ENCODE measurements around the gene DNAH9.

The DNAH9 gene

DNA sequence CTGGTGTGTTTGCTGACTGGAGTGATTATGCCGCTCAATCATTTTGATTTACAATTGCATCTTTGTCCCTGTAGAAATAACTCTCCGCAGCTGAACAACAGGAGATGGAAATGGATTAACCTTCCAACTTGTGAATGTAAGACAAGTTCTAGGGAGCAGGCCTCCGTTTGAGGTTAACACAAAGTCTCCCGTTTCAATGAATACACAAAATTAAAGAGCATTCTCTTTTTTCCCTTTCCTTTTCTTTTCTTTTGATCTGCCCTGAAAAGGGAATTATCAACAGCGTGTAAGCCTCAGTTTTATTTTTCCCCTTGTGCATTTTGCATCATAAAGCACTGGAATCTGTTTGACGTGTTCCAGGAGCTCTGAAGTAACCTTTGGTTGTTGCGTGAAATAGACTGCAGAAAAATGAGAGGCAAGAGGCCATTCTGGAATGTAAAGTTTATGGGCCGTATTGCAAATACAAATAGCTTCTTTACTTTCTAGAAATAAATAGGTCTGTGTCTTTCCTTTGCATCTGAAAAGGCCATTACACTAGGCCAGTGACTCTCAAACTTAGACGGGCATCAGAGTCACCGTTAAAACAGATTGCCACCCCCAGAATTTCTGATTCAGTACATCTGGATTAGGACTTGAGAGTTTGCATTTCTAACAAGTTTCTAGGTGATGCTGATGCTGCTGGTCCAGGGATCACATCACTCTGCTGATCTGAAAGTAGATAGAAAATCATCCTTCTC, 234.3 kb downstream of the DNAH9 start:
- no peak for DNase-seq (ENCODE audit: low read depth, low spot score)

DNA sequence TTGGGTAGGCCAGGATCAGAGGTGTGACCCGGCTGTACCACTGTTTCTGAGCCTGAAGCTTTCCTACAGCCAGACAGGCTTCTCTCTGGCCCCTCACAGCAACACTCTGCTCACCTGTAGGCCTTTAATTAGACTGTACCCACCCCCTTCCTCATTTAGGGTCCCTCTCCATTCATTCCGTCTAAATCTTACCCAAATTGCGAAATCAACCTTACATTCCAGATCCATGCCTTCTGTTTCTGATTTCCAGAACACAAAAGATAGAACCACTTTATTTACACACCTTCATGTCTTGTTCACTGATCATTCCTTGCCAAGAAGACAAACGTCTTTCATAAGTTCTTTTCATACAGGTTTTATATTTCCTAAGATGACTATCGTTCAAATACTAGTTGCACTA, 238.2 kb downstream of the DNAH9 start:
- DNase-seq (ENCODE audit: low read depth, low spot score), result no peak

DNA sequence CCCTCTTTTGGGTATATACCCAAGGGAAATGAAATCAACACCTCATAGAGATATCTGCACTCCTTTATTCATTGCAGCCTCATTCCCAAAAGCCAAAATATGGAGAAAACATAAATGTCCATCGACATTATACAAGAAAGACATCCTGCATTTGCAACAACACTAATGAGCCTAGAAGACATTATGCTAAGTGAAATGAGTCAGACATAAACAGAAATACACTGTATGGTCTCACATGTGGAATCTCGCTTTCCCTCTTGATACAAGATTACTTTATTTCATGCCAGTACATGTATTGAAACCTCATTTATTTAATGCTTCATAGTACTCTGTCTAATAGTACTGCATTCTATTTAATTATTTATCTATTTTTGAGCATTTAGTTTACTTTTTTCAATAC, 241.8 kb downstream of the DNAH9 start:
- DNase-seq (ENCODE audit: low read depth, low spot score), result no peak

DNA sequence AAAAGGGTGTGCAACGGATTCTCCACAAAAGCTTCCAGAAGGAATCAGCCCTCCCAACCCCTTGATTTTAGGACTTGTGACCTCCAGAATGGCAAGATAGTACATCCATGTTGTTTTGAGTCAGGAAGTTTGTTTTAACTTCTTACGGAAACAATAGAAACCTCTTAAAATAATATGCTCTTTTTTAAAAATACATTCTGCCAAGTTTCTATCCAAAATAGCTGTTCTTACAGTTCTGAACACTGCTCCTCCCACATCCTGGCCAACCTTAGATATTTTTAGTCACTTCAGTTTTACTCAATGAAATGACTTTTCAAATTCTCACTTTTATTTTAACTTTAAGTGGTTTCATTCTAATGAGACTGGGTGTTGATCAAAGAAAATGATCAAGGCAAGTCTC, 242.6 kb downstream of the DNAH9 start:
- no peak for DNase-seq (ENCODE audit: low read depth, low spot score)

DNA sequence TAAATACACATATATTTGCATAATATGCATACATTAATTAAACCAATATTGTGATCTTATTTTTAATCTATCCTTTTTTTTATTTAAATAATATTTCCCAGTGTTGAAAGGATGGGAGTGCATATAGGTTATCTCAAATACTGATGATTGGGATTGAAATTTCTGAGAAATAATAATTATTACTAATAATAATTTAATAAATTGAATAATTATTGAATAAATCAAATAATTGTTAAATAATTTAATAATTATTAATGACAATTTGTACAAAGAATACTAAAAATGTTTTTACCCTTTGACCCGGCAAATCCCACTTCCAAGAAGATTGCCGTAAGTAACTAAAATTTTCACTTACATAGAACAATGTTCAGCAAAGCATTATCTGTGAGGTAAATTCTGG, 250.1 kb downstream of the DNAH9 start:
- DNase-seq (ENCODE audit: low read depth, low spot score), result no peak

DNA sequence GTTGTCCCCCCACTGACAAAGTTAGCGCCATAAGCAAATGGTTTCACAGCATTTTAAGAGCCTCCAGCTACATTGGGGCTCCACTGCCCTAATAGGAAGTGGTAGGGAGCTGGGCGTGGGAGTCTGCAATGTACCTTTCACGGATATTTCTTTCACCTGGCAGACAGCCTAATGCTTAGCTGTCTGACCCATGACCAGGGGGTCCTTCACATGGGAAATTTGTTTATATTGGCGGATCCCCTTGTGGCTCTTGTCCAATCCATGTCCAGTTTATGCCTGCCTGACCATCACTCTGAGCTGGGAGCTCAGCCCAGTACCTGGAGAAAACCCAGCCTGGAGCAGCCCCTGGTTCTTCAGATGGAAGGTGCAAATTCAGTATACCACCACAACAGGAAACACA, 254.0 kb downstream of the DNAH9 start:
- DNase-seq (ENCODE audit: low read depth, low spot score), result no peak

DNA sequence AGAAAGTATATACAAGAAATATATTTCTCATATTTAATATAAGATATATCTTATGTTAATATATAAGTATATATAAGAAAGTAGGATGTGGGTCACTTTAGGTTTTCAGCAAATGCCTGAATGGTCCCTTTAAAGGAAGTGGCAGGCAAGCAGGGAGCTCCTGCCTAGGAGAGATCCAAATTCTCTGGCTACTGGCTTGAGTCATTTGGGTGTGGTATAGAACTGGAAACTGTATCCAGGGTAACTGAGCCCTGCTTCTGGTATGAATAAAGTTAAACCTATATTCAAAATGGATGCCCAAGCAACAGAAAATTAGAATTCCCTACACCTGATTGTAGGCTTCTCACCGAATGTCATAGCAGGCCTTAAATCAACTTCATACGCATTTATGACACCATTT, 254.6 kb downstream of the DNAH9 start:
- no peak for DNase-seq (ENCODE audit: low read depth, low spot score)

DNA sequence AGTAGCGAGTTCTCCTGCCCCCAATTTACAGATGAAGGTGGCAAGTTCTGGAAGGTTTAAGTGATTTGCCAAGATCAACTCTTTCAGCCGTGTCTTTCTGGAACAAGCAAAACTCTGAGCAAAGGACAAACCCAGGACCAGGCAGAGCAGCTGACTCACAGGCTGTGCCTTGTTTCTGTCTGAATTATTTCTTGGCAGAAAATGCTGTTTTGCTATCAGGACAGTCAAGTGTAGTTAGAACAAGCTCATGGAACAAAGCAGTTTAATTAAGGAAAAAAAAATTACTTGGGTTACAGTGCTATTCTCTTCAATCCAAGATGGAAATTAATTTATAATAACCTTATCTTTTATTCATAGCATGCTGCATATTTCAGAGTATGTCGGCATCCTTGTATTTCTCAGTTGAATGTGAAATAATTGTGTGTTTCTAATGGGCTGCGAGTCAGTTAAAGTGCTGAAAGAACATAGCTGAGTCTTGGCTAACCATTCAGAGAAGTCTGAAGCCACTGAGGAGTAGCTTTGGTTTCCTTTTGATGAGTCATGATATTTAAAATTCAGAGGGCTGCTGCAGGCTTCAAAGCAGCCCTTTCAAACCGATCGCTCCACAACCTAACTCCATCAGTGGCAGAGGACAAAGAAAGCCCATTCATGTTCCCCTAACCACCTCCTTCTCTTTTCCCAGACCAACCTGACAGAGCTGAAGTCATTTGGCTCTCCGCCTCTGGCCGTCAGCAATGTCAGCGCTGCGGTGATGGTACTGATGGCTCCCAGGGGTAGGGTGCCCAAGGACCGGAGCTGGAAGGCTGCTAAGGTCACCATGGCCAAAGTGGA, 255.3 kb downstream of the DNAH9 start:
- DNase-seq (ENCODE audit: low read depth, low spot score), result no peak

DNA sequence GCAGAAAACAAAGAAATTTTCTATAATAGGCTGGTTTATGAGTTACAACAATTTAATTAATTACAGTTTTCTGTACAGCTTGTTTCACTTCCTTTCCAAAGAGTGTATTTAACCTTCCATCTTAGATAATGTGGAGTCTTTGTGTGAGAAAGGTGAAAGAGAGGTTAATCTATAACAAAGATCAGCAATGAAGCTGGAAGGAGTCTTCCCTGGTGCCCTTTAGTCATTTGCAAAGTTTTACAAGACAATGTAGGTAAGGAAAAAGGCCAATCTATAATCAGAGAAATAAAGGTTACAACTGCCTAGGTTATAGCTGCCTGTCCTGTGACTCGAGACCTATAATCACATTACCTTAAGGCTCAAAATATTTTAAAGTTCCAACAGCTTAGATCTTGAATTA, 257.0 kb downstream of the DNAH9 start:
- no peak for DNase-seq (ENCODE audit: low read depth, low spot score)

DNA sequence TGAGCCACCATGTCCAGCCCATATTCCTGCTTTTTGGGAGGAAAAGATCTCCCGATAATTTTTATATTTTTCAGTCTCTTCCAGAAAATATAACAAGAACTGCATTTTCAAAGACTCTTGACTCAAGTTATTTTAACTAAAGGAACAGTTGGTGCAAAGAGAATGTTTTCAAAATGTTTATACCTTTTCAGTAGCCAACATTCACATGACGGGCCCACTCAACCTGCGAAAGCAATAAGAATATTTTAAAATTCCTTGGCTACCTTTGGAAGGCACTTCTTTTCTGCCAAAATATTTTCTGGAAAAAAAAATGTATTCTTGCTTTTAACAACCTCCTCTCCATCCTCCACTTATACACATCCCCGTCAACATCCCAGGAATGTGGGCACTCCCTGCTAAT, 258.7 kb downstream of the DNAH9 start:
- no peak for DNase-seq (ENCODE audit: low read depth, low spot score)

DNA sequence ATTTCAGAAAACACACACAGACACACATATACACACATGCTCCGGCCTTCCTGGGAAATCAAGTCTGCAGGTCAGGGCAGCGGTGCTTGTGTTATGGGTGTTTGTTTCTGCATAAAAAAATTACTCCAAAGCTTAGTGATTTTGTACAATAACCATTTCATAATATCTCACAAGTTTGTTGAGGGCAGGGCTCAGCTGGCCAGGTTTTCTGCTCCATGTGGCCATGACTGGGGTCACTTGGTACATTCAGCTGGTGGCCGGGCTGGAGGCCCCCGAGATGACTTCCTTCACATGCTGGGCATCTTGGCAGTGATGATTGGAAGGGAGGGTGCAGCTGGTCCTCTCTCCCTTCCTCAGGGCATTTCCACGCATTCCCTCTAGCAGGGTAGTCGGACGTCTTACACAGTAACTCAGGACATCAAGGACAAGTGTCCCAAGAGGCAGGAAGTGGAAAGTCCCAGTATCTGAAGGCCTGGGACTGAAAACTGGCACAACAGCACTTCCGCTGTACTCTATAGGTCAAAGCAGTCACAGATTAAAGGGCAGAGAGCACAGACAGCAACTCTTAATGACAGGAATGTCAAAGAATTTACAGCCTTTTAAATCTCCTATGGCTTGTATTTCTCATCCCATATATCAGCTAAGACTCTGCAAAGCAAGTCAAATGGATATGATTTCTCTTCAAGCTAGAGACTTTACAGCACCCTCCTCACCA, 271.6 kb downstream of the DNAH9 start:
- DNase-seq (ENCODE audit: low read depth, low spot score), result no peak

DNA sequence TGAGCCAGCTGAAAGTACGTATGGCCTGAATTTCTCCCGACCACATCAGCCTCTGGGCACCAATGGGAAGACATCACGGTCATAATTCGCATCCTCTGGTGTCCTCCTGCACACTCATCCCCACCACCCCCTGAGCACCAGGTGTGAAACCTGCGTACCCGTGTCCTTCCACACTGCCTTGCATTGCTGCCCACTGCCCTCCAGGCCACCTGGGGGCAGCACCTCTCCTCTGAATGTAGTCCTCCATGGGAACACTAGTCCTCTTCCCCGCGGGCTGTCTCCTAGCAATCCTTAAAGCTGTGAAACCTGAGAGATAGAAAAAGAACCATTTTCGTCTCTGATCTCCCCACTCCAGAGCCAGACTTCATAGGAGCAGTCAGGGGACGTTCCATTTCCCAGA, 273.5 kb downstream of the DNAH9 start:
- no peak for DNase-seq (ENCODE audit: low read depth, low spot score)

DNA sequence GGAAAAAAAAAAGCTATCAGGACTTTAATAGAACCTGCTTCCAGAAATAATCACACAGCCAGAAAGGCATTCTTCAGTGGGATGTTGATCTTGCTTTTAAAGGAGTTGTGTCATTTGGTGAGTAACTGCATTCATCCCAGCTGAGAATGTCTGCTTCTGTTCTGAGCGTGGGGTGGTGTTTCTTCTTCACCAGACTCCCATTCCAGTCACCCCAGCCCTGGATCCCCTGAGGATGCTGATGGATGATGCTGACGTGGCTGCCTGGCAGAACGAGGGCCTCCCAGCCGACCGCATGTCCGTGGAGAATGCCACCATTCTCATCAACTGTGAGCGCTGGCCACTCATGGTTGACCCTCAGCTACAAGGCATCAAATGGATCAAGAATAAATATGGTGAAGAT, 276.5 kb downstream of the DNAH9 start:
- DNase-seq (ENCODE audit: low read depth, low spot score), result no peak

DNA sequence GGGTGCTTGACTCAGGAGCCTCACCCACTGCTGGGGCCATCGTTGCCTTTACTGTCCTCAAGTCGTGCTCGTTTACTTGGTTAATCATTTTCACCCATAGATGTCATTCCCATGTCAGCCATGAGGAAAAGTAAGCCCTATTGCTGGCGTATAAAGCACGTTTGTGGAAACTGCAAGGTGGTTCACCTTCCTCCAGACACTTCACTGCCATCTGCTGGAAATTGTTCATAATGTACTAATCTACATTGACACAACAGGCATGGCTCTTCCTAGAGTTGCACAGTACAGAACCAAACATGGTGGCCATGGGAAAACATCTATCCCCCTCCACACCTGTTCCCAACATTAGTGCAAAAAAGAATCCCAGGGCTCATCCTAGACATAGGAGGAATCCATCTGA, 282.4 kb downstream of the DNAH9 start:
- DNase-seq (ENCODE audit: low read depth, low spot score), result no peak

DNA sequence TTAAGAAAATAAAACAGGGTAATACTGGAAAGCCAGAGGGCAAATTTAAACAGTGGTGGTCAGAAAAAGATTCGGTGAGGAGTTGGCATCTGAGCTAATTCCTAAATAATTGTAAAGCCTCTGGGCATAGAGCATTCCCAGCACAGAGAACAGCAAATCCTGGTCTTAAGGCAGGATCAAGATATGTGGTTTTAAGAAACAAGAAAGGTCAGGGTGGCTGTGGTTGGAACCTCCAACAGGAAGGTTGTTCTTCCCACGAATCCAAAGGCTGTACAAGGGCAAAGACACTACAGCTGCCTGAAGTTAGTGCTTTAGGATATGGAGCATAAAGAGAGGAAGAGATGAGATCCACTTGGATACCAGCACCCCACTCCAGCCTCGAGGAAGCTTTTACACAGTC, 284.4 kb downstream of the DNAH9 start:
- DNase-seq (ENCODE audit: low read depth, low spot score), result no peak

DNA sequence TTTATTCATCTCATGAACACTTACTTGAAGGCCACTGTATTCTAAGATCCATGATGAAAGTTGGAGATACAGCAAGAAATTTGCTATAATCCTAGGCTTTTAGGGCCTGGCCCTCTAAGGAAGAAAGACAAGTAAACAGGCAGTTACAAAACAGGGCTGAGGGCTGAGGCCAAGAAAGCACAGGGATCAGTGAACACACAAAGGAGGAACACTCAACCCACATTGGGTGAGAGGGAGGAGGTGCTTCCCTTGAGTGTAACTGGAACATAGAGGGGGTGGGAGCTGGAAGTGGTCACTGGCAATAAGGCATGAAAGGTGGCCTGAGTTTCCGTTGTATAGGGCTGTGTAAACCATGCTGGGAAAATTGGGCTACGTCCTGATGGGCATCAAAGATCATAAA, 286.8 kb downstream of the DNAH9 start:
- no peak for DNase-seq (ENCODE audit: low read depth, low spot score)

DNA sequence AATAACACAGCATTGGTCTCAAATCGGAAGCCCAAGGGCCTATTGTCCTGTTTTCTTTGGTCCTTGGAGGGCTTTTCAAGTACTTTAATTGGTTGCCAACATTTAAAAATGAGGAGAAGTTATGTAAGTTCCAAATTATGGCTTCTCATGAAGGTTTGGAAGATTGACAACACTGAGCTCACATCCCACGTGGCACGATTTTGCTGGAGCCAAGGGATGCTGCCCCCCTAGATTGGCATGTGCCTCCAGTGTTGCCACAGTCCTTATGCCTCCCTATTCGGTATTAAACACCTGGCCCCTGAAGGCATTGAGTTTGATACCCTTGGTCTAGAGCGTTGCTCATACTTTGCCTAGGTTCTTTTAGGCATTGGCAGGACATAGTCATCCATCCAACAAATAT, 291.0 kb downstream of the DNAH9 start:
- no peak for DNase-seq (ENCODE audit: low read depth, low spot score)

DNA sequence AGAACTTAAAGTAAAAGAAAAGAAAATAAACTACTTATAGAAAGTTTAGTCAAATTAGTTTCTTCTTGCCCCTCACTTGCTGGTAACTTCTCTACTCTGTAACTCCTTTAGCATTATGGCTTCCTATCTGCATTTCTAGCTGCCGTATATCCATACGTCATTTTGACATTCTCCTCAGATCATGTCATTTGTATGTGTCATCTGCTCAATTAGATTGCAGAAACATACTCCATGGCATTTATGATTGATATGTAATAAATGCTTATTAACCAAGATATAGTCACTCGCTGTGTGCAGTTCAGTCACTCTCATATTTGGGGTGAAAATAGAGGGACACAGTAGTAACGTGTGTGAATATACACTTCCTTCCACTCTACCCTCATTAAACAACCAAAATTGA, 295.6 kb downstream of the DNAH9 start:
- DNase-seq (ENCODE audit: low read depth, low spot score), result no peak

DNA sequence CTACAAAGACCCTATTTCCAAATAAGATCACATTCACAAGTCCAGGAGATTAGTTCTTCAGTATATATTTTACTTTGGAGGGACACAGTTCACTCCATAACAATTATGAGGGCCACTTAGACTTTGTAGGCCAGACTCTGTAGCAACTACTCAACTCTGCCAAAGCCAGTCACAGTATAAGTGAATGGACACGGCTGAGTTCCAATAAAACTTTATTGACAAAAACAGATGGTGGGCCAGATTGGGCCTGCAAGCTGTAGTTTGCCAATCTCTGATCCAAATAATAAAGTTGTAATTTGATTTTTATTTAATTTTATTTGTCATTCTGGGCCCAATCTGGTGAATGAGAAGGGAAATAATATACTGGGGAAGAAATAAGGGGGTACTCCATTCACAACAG, 297.9 kb downstream of the DNAH9 start:
- no peak for DNase-seq (ENCODE audit: low read depth, low spot score)

DNA sequence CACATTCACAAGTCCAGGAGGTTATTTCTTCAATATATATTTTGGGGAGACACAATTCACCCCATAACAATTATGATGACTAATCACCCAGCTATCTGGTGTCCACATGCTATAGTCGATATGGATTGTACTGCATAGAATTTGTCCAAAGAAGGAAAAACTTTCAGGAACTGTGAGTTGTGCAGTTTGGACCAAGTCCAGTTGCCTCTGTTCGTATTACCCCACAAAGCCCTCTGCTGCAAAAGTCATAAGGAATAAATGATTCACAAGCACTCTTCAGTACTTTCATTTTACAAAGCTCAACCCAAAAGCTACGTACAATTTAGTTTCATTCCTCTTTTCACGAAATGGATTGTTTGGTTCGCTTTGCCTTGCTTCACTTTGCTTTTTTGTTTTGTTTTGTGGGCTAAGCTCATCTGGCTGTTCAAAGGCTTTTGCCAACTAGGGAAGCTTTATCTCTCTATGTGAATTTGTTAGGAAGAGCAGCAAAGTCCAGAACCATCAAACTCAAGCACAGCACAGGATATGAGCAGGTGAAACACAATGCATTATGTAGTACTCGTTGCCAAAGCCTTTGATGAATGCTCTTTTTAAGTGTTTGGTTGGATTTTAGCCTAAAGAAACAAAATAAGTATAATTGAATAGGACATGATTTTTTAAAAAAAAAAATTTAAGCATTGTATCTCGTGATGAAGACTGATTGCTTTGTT, 300.4 kb downstream of the DNAH9 start:
- no peak for DNase-seq (ENCODE audit: low read depth, low spot score)

DNA sequence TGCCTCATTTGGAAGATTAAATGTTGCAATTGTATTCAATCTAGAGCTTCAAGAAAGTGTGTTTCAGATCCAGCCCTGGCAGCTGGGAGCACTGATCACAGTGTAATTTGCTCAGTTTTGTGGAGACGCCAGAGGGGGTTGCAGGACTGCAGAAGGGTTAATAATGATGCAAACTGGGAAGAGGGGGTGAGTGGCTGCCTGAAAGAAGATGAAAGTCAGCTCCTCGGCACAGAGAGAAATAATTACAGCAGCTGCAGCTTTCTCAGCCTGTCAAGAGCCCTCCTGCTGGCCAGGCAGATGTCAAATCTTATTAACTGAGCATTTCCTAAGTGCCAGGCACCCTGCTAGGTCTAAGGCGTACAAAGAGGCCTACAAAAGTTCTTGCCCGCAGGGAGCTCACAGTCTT, 301.3 kb downstream of the DNAH9 start:
- DNase-seq (ENCODE audit: low read depth, low spot score), result no peak

DNA sequence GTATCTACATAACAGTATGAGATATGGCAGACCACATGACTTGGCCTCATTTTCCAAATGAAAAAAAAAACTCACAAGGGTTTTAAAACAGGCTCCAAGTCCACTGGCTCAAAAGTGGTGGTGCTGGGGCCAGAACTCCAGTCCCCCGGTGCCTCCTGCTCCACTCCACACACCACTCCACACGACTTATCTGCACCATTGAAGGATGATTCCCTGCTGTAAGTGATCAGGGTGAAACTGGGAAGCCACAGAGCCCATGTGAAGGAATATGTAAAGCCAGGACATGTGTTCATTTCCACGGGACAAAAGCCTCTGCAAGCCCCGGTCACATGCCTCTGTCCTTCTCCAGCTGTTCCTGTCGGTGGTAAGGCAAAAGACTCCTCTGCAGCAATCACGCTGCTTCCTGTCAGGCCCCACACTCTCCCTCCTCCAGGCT, 301.8 kb downstream of the DNAH9 start:
- no peak for DNase-seq (ENCODE audit: low read depth, low spot score)
